ENCODE results near the gene LRP5.

- TF ChIP-seq CTCF (IDR thresholded peaks at IDR 0.05) = no peak
- TF ChIP-seq POLR2AphosphoS5 (IDR thresholded peaks at IDR 0.05) = no peak
- no peak for TF ChIP-seq POLR2A (IDR thresholded peaks at IDR 0.05)
Measured at GRCh38 chr11:68308068-68308467, 4.3 kb upstream of the LRP5 start.
